Suprapubic skin (tissue), 4 donors: ENCODE results near the gene MTHFSD. TPM values are rescaled to one million over a fixed set of nuclear protein-coding genes. Genes with fewer than 3 reads are reported as not detected.

Source experiments
- DNase-seq, 2 donors: peaks; one replicate each; pipeline ENCODE4 v3.0.0-alpha.2; 2019; ENCODE audit warnings: low spot score in 2 of 2
- H3K27ac ChIP-seq: fragments of 200-600 bp; sonication (generic); one replicate; pipeline ENCODE4 v1.5.1; 2019
- H3K27me3 ChIP-seq: fragments of 200-600 bp; sonication (generic); one replicate; pipeline ENCODE4 v1.5.1; 2019
- H3K36me3 ChIP-seq: fragments of 200-600 bp; sonication (generic); one replicate; pipeline ENCODE4 v1.5.1; 2019
- H3K4me1 ChIP-seq: fragments of 200-600 bp; sonication (generic); one replicate; pipeline ENCODE4 v1.5.1; 2019
- H3K4me3 ChIP-seq: fragments of 200-600 bp; sonication (generic); one replicate; pipeline ENCODE4 v1.5.1; 2019; ENCODE audit warnings: mild to moderate bottlenecking
- H3K9me3 ChIP-seq: fragments of 200-600 bp; sonication (generic); one replicate; pipeline ENCODE4 v1.5.1; 2019
- EP300 ChIP-seq: sonication (generic); formaldehyde crosslinking; IDR thresholded peaks from one replicate; pipeline ENCODE4 v1.6.1; 2017; ENCODE audit warnings: antibody characterized with exemption
- POLR2A ChIP-seq, 2 donors: fragments of 450-650 bp; IDR thresholded peaks; one replicate each; pipeline ENCODE4 v1.6.1; 2017; ENCODE audit warnings: antibody characterized with exemption in 2 of 2, mild to moderate bottlenecking in 2 of 2, moderate library complexity in 2 of 2
- POLR2AphosphoS5 ChIP-seq, 3 donors: sonication (generic); formaldehyde crosslinking; IDR thresholded peaks; one replicate each; pipeline ENCODE4 v1.6.1; 2017; ENCODE audit warnings: antibody characterized with exemption in 3 of 3
- WGBS: methylation state at CpG from one replicate; pipeline ENCODE4 v1.1.5; 2018; 5-methylcytosine and 5-hydroxymethylcytosine counted together
- total RNA-seq, 4 donors: library from RNA; depleted of rRNA; stranded (reverse); fragments of >200 nt; gene quantifications; one replicate each; pipeline ENCODE4 v1.1.0, GENCODE V29; 2016
- TF ChIP-seq, protein P1 (sequence below), 2 donors: fragments of 200-600 bp in 1 of 2; fragments of 450-650 bp in 1 of 2; sonication (generic) in 1 of 2; IDR thresholded peaks; one replicate each; pipeline ENCODE4 v1.5.1; 2016 to 2019; ENCODE audit warnings: antibody characterized with exemption in 2 of 2, mild to moderate bottlenecking in 1 of 2, moderate library complexity in 1 of 2

MTHFSD gene
- total RNA-seq, 4 donors from 2014 or later, result 12.4 to 43.4 (median 18.8) TPM

- Histone ChIP-seq H3K36me3 (no peaks in the 10 kb centered on the region), H3K9me3 (no peaks in the 10 kb centered on the region), H3K27me3 (peaks cover 98% of the 10 kb centered on the region), H3K4me1 (peaks cover 26% of the 10 kb centered on the region), H3K27ac (no peak overlapping the region), H3K4me3 (no peak overlapping the region)
- 57% methylated on average over 10 of the region's 10 CpGs for WGBS
- DNase-seq, result no peak
- TF ChIP-seq EP300, result no peak
- TF ChIP-seq, protein P1, sequence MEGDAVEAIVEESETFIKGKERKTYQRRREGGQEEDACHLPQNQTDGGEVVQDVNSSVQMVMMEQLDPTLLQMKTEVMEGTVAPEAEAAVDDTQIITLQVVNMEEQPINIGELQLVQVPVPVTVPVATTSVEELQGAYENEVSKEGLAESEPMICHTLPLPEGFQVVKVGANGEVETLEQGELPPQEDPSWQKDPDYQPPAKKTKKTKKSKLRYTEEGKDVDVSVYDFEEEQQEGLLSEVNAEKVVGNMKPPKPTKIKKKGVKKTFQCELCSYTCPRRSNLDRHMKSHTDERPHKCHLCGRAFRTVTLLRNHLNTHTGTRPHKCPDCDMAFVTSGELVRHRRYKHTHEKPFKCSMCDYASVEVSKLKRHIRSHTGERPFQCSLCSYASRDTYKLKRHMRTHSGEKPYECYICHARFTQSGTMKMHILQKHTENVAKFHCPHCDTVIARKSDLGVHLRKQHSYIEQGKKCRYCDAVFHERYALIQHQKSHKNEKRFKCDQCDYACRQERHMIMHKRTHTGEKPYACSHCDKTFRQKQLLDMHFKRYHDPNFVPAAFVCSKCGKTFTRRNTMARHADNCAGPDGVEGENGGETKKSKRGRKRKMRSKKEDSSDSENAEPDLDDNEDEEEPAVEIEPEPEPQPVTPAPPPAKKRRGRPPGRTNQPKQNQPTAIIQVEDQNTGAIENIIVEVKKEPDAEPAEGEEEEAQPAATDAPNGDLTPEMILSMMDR (IDR thresholded peaks at IDR 0.05), result no peak
- TF ChIP-seq POLR2A (IDR thresholded peaks at IDR 0.05), result no peak
- no peak for TF ChIP-seq POLR2AphosphoS5 (IDR thresholded peaks at IDR 0.05)
Measured at GRCh38 chr16:86571530-86571915, 16.5 kb upstream of the MTHFSD start.

DNA sequence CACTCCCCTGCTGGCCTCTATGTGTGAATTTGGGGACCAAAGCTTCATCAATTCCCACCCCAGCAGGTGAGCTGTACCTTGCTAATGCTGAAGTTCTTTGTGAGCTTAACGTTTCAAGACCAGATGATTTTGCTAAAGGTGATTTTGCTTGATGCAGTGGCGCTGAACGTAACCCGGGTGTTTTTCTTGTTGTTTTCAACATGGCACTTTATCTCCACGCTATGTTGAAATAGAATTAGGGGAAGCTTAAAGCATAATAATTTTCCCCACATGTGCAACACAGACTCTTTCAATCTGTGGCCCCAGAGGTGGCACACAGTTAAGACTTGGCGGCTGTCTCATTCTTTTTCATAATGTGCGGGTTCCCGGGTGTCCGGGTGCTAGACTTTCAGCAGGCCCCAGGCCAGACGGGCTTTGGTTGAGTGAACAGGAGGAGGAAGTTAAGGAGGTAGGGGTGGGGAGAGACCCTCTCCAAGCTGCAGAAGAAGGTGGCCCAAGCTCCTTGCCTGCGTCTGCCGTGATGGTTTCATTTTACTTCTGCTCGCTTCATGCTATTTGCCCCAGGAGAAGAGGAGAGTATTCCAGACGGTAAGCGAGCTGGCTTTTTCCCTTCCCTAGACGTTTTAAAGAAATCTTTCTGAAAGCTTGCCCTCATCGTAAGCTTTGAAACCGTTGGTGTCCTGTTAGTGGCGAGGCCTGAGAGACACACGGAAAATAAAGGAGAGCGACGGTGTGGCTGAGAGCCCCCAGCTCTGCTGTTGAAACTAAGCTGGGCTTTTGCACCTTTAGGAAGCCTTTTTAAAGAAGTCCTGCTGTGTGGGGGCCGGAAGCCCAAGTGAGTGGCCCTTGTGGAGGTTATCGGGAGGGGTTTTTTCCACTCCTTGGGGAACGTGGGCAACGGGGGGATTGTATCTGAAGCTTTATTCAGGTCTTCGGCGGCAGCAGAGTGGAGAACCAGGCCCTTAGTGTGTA is 15.8 kb upstream of the MTHFSD start:
- Histone ChIP-seq H3K9me3 (no peaks in the 10 kb centered on the region), H3K27ac (no peak overlapping the region), H3K27me3 (peaks cover 98% of the 10 kb centered on the region), H3K36me3 (no peaks in the 10 kb centered on the region), H3K4me1 (peaks cover 26% of the 10 kb centered on the region), H3K4me3 (no peak overlapping the region)
- WGBS, result 69% methylated on average over 28 of the region's 28 CpGs
- TF ChIP-seq POLR2A (IDR thresholded peaks at IDR 0.05) (no peak), EP300 (no peak), POLR2AphosphoS5 (IDR thresholded peaks at IDR 0.05) (no peak)
- TF ChIP-seq, protein P1 (IDR thresholded peaks at IDR 0.05), result no peak
- DNase-seq, result peak in 1 of 2 donors; percentile 35

GRCh38 chr16:86569701-86570447 is 14.8 kb upstream of the MTHFSD start:
- TF ChIP-seq EP300 (no peak), POLR2A (IDR thresholded peaks at IDR 0.05) (no peak)
- TF ChIP-seq, protein P1 (IDR thresholded peaks at IDR 0.05), result no peak
- no peaks in the 10 kb centered on the region for H3K9me3 ChIP-seq
- no peak overlapping the region for H3K27ac ChIP-seq
- H3K4me3 ChIP-seq, result no peak overlapping the region
- peaks cover 24% of the 10 kb centered on the region for H3K4me1 ChIP-seq
- no peaks in the 10 kb centered on the region for H3K36me3 ChIP-seq
- no peak for DNase-seq
- 51% methylated on average over 13 of the region's 13 CpGs for WGBS
- H3K27me3 ChIP-seq, result peaks cover 98% of the 10 kb centered on the region

- H3K9me3 ChIP-seq, result no peaks in the 10 kb centered on the region
- no peak for TF ChIP-seq POLR2AphosphoS5 (IDR thresholded peaks at IDR 0.05)
- TF ChIP-seq, protein P1 (IDR thresholded peaks at IDR 0.05), result no peak
- TF ChIP-seq POLR2A (IDR thresholded peaks at IDR 0.05), result no peak
- no peak for TF ChIP-seq EP300
- H3K27ac ChIP-seq, result no peak overlapping the region
- no peaks in the 10 kb centered on the region for H3K36me3 ChIP-seq
- peaks cover 98% of the 10 kb centered on the region for H3K27me3 ChIP-seq
- no peak for DNase-seq
- WGBS, result 14% methylated on average over 21 of the region's 33 CpGs
- H3K4me3 ChIP-seq, result peak overlapping the region; percentile 45
- peaks cover 27% of the 10 kb centered on the region for H3K4me1 ChIP-seq
Measured at GRCh38 chr16:86568677-86569623, 13.9 kb upstream of the MTHFSD start.
